ENCODE data around the gene MAX. TPM values are rescaled to one million over a fixed set of nuclear protein-coding genes. Genes with fewer than 3 reads are reported as not detected.

The MAX gene
- total and polyA plus RNA-seq, 2 of the 8 experiments (the other 6 are each of a cell fraction or from before 2014, with no cell fraction given) = 36.9 to 65.1 TPM

GRCh38 chr14:65073605-65074201 lies 28.6 kb downstream of the MAX start (continued):
- TF ChIP-seq RAD21 (IDR thresholded peaks at IDR 0.05 in 1 of 2, conservative IDR thresholded peaks at IDR 0.05 in 1 of 2; ENCODE audit: low read depth in 2 of 2, low read length in 2 of 2) = no peak
- TF ChIP-seq SIRT6 (IDR thresholded peaks at IDR 0.05; ENCODE audit: low read length) = no peak
- no peak for TF ChIP-seq MAX (IDR thresholded peaks at IDR 0.05)
- TF ChIP-seq BRCA1 (IDR thresholded peaks at IDR 0.05; ENCODE audit: low read depth, low read length) = no peak
